IPS-NIHi7 (cell line): ENCODE measurements around the gene NFYC.
"Not testable (repeated sequence)": the region's sequence is repeated elsewhere in the genome, so short reads cannot be mapped to it uniquely, and the experiment has no call there.

Experiments used
- DNase-seq: peaks from one replicate; pipeline ENCODE4 v3.0.0; 2012; ENCODE audit warnings: mixed read lengths; ENCODE audit errors: extremely low spot score

Gene NFYC

DNA sequence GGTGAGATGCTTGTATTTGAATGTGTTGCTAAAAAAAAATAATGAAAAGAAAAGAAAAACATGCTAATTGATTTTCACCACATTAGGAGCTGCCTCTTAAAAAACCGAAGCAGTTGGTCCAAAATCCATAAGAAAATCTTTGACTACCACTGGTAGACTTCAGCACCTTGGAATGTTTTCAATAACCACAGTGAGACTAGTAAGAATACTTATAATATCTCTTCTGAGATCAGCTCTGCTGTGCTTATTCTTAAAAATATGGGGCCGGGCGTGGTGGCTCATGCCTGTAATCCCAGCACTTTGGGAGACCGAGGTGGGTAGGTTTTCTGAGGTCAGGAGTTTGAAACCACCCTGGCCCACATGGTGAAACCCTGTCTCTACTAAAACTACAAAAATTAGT lies 15.1 kb downstream of the NFYC start:
- no peak for DNase-seq

DNA sequence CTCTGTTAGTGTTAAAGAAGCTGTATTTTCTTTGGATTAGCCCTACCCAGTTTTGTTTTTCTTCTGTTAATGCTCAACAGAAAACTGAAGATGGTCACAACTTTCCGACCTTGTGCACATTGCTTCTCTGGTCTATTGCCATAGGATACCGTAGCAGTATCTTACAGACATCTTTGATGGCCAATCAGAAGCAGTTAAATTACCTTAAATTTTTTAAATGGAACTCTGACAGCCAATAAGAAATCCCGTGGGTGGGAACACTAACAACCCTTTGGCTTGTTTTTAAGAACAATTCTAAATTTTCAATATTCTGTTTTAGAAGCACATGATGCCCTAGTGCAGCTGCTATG lies 17.2 kb downstream of the NFYC start:
- peak; percentile 71 for DNase-seq

DNA sequence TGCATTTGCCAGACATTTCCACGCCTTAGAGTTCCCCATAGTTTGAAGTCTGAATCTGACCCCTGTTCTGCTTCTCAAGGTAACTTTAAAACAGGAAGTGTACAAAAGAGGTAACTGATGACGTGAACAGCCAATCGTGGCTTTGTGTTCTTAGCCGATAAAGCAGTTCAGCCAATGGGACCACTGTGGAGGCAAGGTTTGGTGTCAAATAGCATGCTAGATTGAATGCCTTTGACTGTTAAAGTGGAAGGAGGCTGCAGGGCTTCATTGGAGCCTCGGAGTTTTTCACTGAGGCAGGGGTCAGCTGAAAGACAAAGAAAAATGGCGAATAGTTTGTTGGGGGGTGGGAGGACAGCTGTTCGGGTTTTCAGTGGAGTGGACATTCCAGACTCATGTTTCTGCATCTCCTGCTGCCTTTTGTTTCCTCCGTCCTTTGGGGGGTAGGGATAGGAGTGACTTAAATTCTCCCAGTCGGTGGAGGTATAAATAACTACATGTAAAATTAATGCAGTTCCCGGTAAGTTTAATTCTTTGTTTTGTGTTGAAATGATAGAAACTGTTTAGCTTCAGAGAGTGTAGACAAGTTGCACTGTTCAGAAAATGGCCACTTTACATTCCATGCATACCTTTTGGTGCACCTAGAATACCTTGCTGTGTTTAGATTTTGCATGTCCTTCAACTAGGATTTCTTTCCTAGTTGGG lies 17.7 kb downstream of the NFYC start:
- peak; percentile 87 for DNase-seq

DNA sequence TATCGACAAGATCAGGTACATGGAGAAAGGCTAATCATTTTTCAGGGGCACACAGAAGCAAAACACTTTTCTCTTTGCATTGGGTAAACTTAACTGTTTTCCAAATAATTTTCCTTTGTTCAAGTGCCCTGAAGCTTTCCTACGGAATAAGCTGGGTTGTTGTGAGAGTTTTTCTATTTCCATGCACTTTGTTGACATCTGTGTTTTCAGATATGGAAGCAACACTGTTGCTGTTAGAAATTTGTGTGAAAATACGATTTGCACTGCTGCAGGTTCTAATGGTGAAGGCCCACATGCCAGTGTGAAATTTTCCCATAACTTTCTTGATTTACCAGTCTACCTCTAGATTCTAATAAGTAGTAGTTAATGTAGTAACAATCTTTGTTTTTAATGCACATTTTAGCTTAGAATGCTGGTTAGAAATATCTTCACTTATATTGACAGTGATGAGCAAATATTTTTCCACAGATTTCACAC lies 18.3 kb downstream of the NFYC start:
- DNase-seq: no peak

DNA sequence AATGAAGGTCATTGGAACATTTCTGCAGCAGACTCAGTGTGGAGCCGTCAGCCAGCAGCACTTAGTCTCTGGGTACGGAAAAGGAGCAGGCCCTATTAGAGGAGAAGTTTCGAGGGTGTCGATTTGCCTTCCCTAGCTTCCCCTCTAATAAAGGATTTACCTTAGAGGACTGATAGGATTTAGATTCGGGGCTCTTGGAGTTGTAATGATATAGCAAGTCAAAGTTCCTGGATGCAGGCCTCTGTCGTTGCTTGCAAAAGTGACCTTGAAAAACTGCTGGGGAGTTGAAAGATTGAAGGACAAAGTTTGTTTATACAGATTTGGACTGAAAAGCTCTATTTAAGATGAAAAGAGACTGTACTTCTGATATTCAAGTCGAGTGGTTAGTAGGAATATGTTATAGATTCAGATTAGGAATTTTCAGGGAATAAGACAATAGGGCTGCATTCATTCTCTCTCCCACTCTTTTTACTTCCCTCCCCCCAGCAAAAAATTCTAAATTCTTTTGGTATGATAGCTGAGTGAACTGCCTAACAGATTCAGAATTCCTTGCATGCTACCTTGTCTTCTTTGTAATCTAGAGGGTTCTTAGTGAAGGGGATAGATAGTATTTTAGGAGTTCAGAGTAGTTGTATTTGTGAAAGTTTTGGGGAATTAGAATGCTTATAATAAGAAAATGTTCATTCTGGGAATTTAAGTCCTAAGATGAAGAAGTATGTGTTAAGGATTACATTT lies 19.2 kb downstream of the NFYC start:
- DNase-seq: no peak

DNA sequence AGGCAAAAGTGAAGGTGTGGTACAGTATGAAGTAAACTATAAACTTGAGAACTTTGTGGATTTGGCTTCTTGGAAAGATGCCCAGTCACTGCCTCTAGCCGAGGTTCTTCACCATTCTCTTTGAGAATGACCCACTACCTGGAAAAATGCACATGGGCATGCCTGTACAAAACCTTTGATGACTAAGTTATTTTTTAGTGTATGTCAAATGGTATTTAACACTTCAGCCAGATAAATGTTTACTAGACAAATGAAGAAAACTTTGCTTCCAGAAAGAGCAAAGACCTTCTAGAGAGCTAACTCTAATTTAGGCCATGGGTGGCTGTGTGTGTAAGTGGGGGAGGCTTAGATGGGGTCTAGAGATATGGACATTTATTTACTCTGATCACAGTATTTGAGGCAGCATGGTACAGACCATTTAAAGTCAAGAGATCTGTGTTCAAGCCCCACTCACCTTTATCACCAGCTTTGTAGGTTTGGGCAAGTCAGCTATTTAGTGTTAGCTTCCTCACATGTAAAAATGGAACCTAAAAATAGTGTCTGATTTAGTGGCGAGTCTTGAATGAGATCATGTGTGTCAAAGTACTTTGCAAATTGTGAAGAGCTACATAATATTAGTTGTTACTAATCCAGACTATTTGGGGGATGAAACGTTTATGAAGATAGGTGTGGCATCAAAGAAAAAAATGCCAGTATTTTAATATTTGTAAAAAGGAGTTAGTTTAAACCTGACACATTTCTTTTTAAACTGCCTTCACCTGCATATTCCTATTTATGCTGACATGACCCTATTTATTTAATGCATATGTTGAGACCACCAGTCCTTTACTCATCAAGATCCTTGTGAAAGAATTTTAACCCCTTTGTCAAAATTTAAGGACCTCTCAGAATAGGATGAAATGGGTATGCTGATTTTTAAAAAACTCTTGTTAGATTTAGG lies 20.2 kb downstream of the NFYC start:
- no peak for DNase-seq

DNA sequence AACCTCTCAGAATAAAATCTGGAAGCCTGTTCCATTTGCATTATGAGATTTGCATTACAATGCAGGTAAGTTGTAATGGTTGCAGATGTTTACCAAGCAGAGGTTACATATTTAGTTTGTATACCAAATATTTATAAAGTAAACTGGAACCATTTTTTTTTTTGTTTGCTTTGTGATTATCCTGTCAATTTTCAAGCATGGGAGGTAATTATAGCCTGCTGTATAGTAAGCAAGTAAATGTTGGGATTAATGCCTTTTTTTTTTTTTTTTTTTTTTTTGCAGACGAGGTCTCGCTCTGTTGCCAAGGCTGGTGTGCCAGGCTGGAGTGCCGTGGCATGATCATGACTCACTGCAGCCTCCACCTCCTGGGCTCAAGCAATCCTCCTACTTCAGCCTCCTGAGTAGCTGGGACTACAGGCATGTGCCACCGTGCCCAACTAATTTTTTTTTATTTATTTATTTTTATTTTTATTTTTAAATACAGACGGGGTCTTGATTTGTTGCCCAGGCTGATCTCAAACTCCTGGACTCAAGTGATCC lies 21.0 kb downstream of the NFYC start:
- no peak for DNase-seq

DNA sequence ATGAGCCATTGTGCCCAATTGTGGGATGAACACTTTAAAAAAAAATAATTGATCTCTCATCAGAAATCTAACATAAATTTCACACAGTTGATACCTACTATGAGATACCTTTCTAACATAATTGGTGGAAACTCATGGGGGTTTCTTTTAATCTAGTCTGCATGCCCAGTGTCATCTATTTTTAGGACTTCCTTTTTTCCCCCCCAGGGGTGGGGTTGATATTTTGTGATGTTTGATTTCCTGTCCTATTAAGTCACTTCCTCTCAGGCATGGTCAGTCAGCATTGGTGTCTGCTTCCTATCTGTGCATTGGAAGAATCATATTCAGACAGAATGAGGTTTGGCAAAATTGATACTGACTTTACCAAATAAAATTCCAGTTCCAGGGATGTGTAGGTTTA lies 21.5 kb downstream of the NFYC start:
- DNase-seq: no peak

DNA sequence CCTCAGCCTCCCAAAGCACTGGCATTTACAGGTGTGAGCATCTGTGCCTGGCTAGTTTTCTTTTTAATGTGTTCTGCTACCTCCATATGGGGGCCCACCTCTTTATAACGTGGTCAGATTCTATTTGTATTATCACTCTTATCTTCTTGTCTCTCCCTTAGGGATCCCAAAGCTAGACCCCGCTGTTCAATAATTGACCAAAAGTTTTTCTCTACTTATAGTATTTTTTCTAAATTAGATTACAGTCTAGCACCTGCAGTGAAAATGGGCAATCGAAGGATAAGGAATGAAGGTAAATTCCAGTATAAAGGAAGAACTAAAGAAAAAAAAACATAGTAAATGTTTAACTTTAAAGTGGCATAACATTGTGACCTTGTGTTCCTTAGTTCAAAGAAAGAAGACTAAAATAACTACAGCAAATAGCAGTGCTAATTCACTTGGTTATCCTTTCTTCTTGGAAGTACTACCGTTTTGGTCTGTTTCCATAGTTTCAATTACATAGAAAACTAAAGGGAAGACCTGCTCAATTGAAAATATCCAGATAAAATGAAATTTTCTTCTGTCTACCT lies 24.1 kb downstream of the NFYC start:
- DNase-seq: no peak

DNA sequence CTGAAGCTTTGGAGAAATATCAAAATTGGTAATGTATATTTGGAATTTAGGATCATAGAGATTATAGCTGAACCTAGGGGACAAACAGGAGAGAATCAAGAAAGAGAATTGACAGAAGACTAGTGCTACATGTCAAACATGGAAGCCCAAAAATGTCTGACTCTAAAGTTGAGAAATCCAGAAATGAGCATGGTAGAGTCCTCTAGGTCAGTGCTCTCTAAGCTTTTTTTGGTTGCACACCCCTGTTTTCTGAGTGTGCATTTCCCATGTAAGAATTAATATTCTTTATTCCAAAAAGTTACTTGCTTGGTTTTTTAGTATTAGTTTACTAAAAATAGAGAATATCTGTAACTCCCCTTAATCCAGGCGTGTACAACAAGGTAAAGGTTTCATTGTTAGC lies 25.6 kb downstream of the NFYC start:
- no peak for DNase-seq

DNA sequence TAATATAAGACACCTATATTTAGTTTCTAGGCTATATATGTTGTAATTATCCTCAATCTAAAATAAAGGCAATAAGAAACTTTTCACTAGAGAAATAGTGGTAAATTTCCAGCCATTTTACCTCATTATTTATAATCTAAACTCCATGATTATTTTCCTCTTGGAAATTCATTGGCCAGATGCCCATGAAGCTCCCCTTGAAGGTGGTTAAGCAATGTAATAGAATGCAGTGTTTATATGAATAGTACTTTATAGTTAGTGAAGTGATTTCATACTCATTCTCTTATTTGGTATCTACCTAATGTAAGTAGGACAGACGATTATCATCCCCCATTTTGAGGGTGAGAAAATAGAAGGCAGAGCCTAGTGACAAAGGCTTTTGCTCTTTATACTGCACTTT lies 26.5 kb downstream of the NFYC start:
- no peak for DNase-seq

DNA sequence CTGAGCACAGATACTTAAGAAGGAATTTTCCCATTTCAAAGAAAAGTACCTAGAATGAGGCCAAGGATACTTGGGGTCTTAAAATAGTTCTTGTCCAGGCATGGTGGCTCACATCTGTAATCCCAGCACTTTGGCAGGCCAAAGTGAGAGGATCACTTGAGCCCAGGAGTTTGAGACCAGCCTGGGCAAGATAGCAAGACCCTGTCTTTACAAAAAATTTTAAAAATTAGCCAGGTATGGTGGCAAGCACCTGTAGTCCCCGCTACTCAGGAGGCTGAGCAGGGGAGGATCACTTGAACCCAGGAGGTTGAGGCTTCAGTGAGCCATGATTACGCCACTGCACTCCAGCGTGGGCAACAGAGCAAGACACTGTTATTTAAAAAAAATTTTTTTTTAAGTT lies 29.0 kb downstream of the NFYC start:
- no peak for DNase-seq

DNA sequence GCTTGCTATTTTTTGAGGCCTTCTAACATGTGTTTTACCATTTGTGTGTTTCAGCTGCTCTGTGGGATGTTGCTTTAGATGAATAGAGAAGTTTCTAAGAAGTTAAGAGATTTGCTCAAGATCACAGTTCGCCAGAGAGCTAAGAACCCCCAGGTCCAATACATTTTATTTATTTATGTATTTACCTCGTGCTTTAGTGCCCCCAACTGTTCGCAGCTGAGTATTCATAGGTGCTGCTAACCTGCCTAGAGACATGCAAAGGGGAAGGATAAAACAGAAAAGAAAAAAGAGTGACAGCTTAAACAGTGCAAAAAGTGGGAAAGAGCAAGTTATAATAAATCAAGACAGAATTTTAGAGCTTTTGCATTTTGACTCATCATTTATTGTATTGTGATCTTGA lies 31.1 kb downstream of the NFYC start:
- DNase-seq: no peak

DNA sequence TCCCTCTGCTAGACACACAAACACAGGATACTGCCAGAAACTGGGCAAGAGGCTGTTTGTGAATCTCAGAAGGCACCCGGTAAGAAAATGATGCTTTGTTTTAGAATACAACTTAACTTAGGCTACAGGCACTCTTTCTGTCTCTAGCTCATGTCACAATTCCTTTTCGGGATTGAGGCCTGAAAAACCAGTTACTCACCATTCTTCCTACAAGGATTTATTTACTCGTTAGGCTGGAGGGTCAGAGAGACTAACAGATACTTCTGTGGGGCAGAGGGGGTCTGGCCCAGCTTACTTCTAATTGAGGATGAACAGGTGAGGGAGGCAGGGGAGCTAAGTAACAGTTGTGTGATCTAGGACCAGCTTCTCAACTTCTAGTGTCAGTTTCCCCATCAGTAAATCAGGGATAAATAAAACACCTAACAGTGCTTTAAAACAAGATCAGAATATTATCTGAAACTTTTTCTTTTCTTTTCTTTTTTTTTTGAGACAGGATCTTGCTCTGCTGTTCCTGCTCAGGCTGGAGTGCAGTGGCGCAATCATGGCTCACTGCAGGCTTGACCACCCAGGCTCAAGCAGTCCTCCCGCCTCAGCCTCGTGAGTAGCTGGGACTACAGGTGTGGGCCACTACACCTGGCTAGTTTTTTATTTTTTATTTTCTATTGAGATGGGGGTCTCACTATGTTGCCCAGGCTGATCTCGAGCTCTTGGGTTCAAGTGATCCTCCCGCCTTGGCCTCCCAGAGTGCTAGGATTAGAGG lies 31.9 kb downstream of the NFYC start:
- DNase-seq: no peak

DNA sequence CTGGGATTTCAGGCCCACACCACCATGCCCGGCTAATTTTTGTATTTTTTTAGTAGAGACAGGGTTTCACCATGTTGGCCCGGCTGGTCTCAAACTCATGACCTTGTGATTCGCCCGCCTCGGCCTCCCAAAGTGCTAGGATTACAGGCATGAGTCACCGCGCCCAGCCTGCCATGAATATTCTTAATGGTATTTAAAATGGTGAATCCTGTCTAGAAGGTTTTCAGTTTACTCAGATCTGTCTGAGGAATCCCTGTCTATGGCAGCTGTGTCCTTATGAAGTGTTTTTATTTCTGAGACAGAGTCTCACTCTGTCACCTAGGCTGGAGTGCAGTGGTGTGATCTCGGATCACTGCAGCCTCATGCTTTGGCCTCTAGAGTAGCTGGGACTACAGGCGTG lies 36.2 kb downstream of the NFYC start:
- not testable (repeated sequence) for DNase-seq

DNA sequence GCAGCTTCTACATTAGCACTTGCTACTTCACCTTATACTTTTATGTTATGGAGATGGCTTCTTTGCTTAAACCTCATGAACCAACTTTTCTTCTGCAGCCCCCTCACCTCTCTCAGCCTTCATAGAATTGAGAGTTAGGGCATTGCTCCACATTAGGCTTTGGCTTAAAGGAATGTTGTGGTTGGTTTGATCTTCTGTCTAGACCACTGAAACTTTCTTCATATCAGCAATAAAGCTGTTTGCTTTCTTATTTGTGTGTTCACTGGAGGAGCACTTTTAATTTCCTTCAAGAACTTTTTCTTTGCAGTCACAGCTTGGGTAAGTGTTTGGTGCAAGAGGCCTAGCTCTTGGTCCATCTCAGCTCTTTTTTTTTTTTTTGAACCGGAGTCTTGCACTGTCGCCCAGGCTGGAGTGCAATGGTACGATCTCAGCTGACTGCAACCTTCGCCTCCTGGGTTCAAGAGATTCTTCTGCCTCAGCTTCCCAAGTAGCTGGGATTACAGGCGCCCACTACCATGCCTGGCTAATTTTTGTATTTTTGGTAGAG lies 37.9 kb downstream of the NFYC start:
- not testable (repeated sequence) for DNase-seq

DNA sequence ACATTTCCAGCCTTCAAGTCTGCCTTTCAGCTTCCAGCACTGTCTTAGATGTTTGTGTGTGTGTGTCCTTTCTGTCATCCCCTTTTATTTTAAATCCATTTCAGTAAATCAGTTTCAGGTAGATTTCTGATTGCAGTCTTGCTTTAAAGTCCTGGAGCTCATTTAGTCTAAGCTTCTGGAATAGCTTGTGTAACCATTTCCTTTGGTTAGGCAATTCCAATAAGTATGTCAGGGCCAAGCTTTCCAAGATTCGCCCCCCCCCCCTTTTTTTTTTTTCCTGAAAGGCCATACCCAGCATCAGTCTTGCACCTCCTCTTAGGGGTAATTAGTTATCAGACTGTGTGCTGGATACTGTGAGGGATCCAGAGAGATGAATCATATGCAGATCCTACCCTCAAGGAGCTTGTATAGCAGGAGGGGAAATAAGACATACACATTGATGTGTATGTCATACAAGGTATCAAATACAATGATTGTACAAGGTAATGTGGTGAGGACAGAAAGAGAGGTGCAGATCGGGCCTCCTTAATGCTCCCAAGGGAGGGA lies 41.3 kb downstream of the NFYC start:
- DNase-seq: no peak

DNA sequence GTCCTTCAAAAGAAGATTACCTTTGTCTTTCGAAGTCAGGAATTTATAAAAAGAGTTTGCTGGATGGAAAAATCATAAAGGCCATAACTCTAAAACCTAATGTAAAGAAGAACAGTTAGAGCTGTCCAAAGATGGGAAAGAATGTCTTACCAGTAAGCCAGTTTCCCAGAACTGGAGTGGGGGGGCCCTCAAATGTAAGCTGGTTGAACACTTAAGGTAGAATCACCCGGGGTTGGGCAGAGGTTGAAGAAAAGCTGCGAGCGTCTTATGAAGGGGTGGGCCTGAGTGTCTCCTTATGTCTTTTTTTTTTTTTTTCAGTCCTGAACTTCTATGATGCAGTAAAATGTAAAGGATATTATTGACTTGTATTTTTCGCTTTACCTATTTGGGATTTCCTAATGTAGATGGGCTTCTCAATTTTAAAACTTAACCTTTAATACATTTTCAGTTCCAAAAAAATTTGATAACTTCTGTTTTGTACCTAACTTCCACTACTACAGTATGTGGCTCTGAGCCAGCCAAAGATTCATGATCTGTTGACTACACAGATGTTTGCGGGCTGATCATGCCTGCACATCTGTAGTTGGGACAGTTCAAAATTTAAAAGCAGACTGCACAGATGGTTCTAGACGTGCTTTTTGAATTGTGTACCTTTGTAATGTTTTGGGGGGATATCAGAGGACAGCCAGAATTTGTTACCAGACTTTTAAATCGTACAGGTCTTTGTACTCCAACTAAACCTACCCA lies 43.6 kb downstream of the NFYC start:
- no peak for DNase-seq

DNA sequence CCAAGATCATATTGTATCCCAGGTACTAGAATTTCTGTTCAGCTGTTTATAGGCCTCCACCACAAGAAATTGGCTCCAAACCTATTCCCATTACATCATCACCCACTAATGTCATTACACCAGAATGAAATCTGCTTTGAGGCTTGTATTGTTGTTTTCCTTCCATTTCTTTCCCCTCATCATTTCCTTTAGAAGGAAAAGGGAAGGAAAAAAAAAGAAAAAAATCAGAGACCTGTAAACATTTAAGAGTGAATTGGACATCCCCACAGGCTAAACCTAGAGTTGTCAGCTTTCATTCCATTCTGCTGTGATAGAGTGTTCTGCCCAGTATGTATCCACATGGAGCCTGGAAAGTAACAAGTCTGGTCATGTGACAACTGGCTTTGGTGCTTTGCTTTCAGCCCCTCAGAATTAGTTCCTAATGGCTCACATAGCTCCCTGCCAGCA lies 44.6 kb downstream of the NFYC start:
- no peak for DNase-seq

DNA sequence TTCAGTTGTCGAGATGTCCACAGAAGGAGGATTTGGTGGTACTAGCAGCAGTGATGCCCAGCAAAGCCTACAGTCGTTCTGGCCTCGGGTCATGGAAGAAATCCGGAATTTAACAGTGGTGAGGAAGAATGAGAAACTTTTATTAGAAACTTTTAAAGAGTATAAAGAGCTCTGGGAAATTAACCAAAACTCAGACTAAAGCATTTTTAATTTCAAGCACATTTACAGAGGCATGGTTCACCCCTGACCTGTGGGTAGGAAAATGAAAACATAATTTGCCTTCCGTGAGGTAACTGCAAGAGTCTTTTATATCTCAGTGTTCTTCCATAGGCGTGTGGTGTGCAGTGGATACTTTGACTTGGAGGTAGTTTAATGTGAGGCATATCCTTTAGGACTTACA lies 47.3 kb downstream of the NFYC start:
- no peak for DNase-seq
